ENCODE data around the gene CNKSR3.

GRCh38 chr6:154377726-154378125, 132.8 kb downstream of the CNKSR3 start:
- TF ChIP-seq EZH2 (IDR thresholded peaks at IDR 0.05; ENCODE audit: borderline replicate concordance, low read depth, low read length, severe bottlenecking): no peak
- no peak for TF ChIP-seq CTCF (IDR thresholded peaks at IDR 0.05; ENCODE audit: borderline replicate concordance, extremely low read depth, low read length, poor library complexity, severe bottlenecking)

Data from DND-41 (cell line).